Eye (tissue), 1 donor: ENCODE results near the gene BZW2.

Source experiments
- DNase-seq: peaks from one replicate; pipeline ENCODE4 v3.0.0-alpha.2; 2015

The BZW2 gene

GRCh38 chr7:16755397-16755796 lies 109.4 kb downstream of the BZW2 start:
- DNase-seq = no peak
